Neuronal stem cell (in vitro differentiated cells): ENCODE results near the gene FAM98C.

Experiments used
- DNase-seq: peaks from one replicate; pipeline ENCODE4 v3.0.0-alpha.2; 2013; ENCODE audit warnings: low spot score
- H2AFZ ChIP-seq: one replicate; pipeline ENCODE4 v1.6.1; 2013; ENCODE audit warnings: mild to moderate bottlenecking, low read length, inconsistent platforms
- H2AK5ac ChIP-seq: 2 replicates; pipeline ENCODE4 v1.6.1; 2013; ENCODE audit warnings: low read depth, mild to moderate bottlenecking, inconsistent platforms, low read length, moderate library complexity, mixed read lengths
- H2BK120ac ChIP-seq: 2 replicates; pipeline ENCODE4 v1.6.1; 2013; ENCODE audit warnings: low read depth, mild to moderate bottlenecking, inconsistent platforms, low read length, moderate library complexity, mixed read lengths
- H2BK12ac ChIP-seq: one replicate; pipeline ENCODE4 v1.6.1; 2013; ENCODE audit warnings: low read length, inconsistent platforms
- H2BK15ac ChIP-seq: 2 replicates; pipeline ENCODE4 v1.6.1; 2013; ENCODE audit warnings: mild to moderate bottlenecking, low read length, inconsistent platforms, mixed read lengths
- H2BK5ac ChIP-seq: one replicate; pipeline ENCODE4 v1.6.1; 2013; ENCODE audit warnings: inconsistent platforms, mild to moderate bottlenecking, low read length, moderate library complexity
- H3K14ac ChIP-seq: one replicate; pipeline ENCODE4 v1.6.1; 2013; ENCODE audit warnings: low read length, inconsistent platforms
- H3K18ac ChIP-seq: 2 replicates; pipeline ENCODE4 v1.6.1; 2013; ENCODE audit warnings: low read length, inconsistent platforms
- H3K23ac ChIP-seq: 2 replicates; pipeline ENCODE4 v1.6.1; 2013; ENCODE audit warnings: low read depth, mild to moderate bottlenecking, mixed read lengths, low read length, inconsistent platforms; ENCODE audit not compliant: poor library complexity
- H3K27ac ChIP-seq: replicated peaks from 3 replicates; pipeline ENCODE4 v1.5.1; 2013; ENCODE audit warnings: low read length, inconsistent platforms
- H3K27me3 ChIP-seq, 3 experiments: 2 replicates each; pipeline ENCODE4 v1.6.1; 2013; ENCODE audit warnings: low read length in 3 of 3, mild to moderate bottlenecking in 2 of 3, inconsistent platforms in 1 of 3, low read depth in 1 of 3, mixed read lengths in 1 of 3, moderate library complexity in 1 of 3; ENCODE audit not compliant: control insufficient read depth in 3 of 3, insufficient read depth in 3 of 3
- H3K36me3 ChIP-seq, 2 donors: replicated peaks in 1 of 2; 2 replicates each; pipeline ENCODE4 v1.6.1; 2013; ENCODE audit warnings: low read length in 2 of 2; ENCODE audit not compliant: control insufficient read depth in 2 of 2, insufficient read depth in 2 of 2
- H3K4ac ChIP-seq: 2 replicates; pipeline ENCODE4 v1.6.1; 2013; ENCODE audit warnings: inconsistent platforms, mild to moderate bottlenecking, low read length, moderate library complexity
- H3K4me1 ChIP-seq, 2 donors: 1 replicate in 1 of 2; 2 replicates in 1 of 2; pipeline ENCODE4 v1.6.1; 2013; ENCODE audit warnings: low read length in 2 of 2, low read depth in 1 of 2; ENCODE audit not compliant: control insufficient read depth in 2 of 2, insufficient read depth in 1 of 2
- H3K4me2 ChIP-seq: one replicate; pipeline ENCODE4 v1.6.1; 2013; ENCODE audit warnings: mild to moderate bottlenecking, low read length, inconsistent platforms; ENCODE audit not compliant: insufficient read depth, poor library complexity, severe bottlenecking
- H3K4me3 ChIP-seq, 2 donors: 2 replicates each; pipeline ENCODE4 v1.5.1; 2013; ENCODE audit warnings: low read length in 2 of 2, mild to moderate bottlenecking in 2 of 2, inconsistent platforms in 1 of 2, moderate library complexity in 1 of 2
- H3K79me1 ChIP-seq: one replicate; pipeline ENCODE4 v1.6.1; 2013; ENCODE audit warnings: low read depth, mild to moderate bottlenecking, inconsistent platforms, low read length, moderate library complexity
- H3K9ac ChIP-seq: one replicate; pipeline ENCODE4 v1.6.1; 2013; ENCODE audit warnings: mild to moderate bottlenecking, low read depth, low read length, inconsistent platforms; ENCODE audit not compliant: poor library complexity
- H3K9me3 ChIP-seq, 2 donors: replicated peaks in 1 of 2; 2 replicates each; pipeline versions ENCODE3 to v1.6.1; 2013; ENCODE audit warnings: low read length in 2 of 2, mild to moderate bottlenecking in 2 of 2, inconsistent platforms in 1 of 2, low read depth in 1 of 2, mixed read lengths in 1 of 2, moderate library complexity in 1 of 2; ENCODE audit not compliant: control insufficient read depth in 2 of 2, insufficient read depth in 1 of 2
- H4K8ac ChIP-seq: one replicate; pipeline ENCODE4 v1.6.1; 2013; ENCODE audit warnings: low read depth, mild to moderate bottlenecking, inconsistent platforms, low read length, moderate library complexity
- H4K91ac ChIP-seq: one replicate; pipeline ENCODE4 v1.6.1; 2013; ENCODE audit warnings: low read length, low read depth, mild to moderate bottlenecking, inconsistent platforms; ENCODE audit not compliant: poor library complexity
- WGBS, 2 donors: extraction: QIAGEN DNeasy Blood & Tissue Kit; methylation state at CpG; one replicate each; pipeline ENCODE4 v1.1.7; 2013; ENCODE audit warnings: missing lambda C conversion rate in 2 of 2, mixed read lengths in 1 of 2; ENCODE audit not compliant: insufficient read length in 2 of 2, insufficient replicate concordance in 1 of 2; ENCODE audit errors: extremely low coverage in 2 of 2; 5-methylcytosine and 5-hydroxymethylcytosine counted together

FAM98C gene

GRCh38 chr19:38441657-38442348 is 38.9 kb downstream of the FAM98C start:
- Histone ChIP-seq H3K27ac (no peak overlapping the region), H3K23ac (peak overlapping the region; percentile 55), H3K36me3 (no peaks in the 10 kb centered on the region), H2BK15ac (peak overlapping the region; percentile 93), H2BK12ac (peak overlapping the region; percentile 46), H3K14ac (no peak overlapping the region), H2BK120ac (no peak overlapping the region), H2BK5ac (peak overlapping the region; percentile 39), H3K4me2 (no peak overlapping the region), H3K18ac (peak overlapping the region; percentile 83), H3K27me3 (peaks cover 0 to 3% (median 0%) of the 10 kb centered on the region in 3 experiments), H2AFZ (peak overlapping the region; percentile 43), H3K9me3 (no peaks in the 10 kb centered on the region), H3K79me1 (no peaks in the 10 kb centered on the region), H2AK5ac (no peak overlapping the region), H4K8ac (no peak overlapping the region), H3K4me1 (peaks cover 0 to 5% of the 10 kb centered on the region in 2 donors), H4K91ac (no peak overlapping the region), H3K4me3 (no peak overlapping the region), H3K9ac (no peak overlapping the region), H3K4ac (no peak overlapping the region)
- WGBS, 2 donors: no CpG with 5 or more reads among the region's 7 CpGs
- DNase-seq: no peak

DNA sequence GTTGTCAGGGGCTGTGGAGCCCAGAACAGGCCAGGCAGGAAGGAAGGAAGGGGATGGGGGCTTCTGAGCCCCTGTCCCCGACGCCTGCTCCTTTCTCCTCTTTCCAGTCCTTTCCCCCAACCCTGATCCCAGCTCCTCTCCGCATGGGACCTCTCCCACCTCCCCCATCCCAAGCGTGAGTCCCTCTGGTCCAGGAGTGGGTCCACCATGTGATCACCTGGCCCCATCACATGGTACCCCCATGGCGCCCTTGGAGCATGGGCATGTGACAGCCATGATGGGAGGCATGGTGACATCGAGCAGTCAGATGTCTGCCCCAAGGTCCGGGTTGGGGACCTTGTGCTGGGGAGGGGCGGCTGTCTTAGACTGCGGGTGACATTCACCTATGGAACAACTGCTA is 39.8 kb downstream of the FAM98C start:
- no peak overlapping the region for H3K4me3 ChIP-seq
- H2AFZ ChIP-seq: no peak overlapping the region
- H3K4me1 ChIP-seq: peaks cover 0 to 5% of the 10 kb centered on the region in 2 donors
- H4K8ac ChIP-seq: no peak overlapping the region
- no peaks in the 10 kb centered on the region for H3K79me1 ChIP-seq
- H3K14ac ChIP-seq: no peak overlapping the region
- H3K9ac ChIP-seq: no peak overlapping the region
- peak overlapping the region; percentile 20 for H3K18ac ChIP-seq
- H2BK15ac ChIP-seq: peak overlapping the region; percentile 93
- H3K27ac ChIP-seq: no peak overlapping the region
- H3K4ac ChIP-seq: no peak overlapping the region
- WGBS, 2 donors: no CpG with 5 or more reads among the region's 9 CpGs
- H4K91ac ChIP-seq: no peak overlapping the region
- H3K36me3 ChIP-seq: no peaks in the 10 kb centered on the region
- no peak for DNase-seq
- H3K27me3 ChIP-seq: peaks cover 0 to 3% (median 0%) of the 10 kb centered on the region in 3 experiments
- H2AK5ac ChIP-seq: peak overlapping the region; percentile 43
- no peak overlapping the region for H2BK120ac ChIP-seq
- H2BK12ac ChIP-seq: no peak overlapping the region
- no peak overlapping the region for H3K4me2 ChIP-seq
- no peak overlapping the region for H3K23ac ChIP-seq
- H3K9me3 ChIP-seq: no peaks in the 10 kb centered on the region
- no peak overlapping the region for H2BK5ac ChIP-seq

DNA sequence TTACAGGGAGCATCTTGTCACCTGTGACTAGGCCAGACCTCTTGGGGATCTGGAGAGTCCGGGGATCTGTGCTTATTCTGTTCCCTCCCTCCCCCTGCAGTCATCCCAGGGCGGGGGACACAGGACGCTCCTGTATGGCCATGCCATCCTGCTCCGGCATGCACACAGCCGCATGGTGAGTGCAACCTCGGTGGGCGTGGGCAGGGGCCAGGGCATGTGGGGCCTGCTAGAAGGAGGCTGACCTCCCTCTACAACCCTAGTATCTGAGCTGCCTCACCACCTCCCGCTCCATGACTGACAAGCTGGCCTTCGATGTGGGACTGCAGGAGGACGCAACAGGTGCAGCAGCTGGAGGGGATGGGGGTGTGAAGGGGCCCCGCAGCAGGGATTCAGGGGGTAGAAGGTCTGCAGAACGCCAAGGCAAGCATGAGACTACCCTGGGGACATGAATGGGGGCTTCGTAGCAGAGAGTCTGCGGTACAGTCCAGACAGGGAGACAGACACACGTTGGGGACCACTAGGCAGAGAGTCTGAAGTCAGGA is 40.6 kb downstream of the FAM98C start:
- Histone ChIP-seq H3K27ac (no peak overlapping the region), H2BK120ac (no peak overlapping the region), H3K27me3 (peaks cover 0 to 3% (median 0%) of the 10 kb centered on the region in 3 experiments), H2BK12ac (no peak overlapping the region), H3K9ac (peak overlapping the region; percentile 60), H2BK15ac (no peak overlapping the region), H3K79me1 (no peaks in the 10 kb centered on the region), H3K4ac (no peak overlapping the region), H3K23ac (no peak overlapping the region), H2AK5ac (no peak overlapping the region), H3K14ac (no peak overlapping the region), H3K36me3 (no peaks in the 10 kb centered on the region), H3K18ac (peak overlapping the region; percentile 71), H3K4me1 (peaks cover 0 to 5% of the 10 kb centered on the region in 2 donors), H2BK5ac (peak overlapping the region; percentile 53), H2AFZ (no peak overlapping the region), H4K91ac (no peak overlapping the region), H3K4me2 (no peak overlapping the region), H3K4me3 (no peak overlapping the region), H3K9me3 (no peaks in the 10 kb centered on the region), H4K8ac (no peak overlapping the region)
- no peak for DNase-seq
- no CpG with 5 or more reads among the region's 15 CpGs for WGBS, 2 donors

DNA sequence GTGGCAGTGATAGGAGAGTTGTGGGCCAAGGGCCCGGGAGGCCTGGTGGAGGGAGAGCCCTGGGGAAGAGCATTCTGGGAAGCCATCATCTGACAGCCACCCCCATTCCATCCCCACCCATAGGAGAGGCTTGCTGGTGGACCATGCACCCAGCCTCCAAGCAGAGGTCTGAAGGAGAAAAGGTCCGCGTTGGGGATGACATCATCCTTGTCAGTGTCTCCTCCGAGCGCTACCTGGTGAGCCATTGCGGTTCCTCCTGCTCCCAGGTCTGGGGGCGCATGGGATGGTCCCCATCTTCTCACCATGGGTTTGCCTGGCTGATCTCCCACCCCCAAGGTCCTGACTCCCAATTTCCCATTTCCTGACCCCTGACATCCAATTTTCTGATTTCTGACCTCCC is 41.1 kb downstream of the FAM98C start:
- H2AFZ ChIP-seq: no peak overlapping the region
- no peak overlapping the region for H3K4me2 ChIP-seq
- no peaks in the 10 kb centered on the region for H3K9me3 ChIP-seq
- H3K4ac ChIP-seq: no peak overlapping the region
- no peak for DNase-seq
- H4K8ac ChIP-seq: no peak overlapping the region
- H2BK15ac ChIP-seq: no peak overlapping the region
- no peaks in the 10 kb centered on the region for H3K79me1 ChIP-seq
- H3K14ac ChIP-seq: no peak overlapping the region
- H3K23ac ChIP-seq: no peak overlapping the region
- H2AK5ac ChIP-seq: no peak overlapping the region
- no peak overlapping the region for H3K27ac ChIP-seq
- peak overlapping the region; percentile 53 for H2BK5ac ChIP-seq
- no CpG with 5 or more reads among the region's 7 CpGs for WGBS, 2 donors
- no peak overlapping the region for H3K9ac ChIP-seq
- H3K18ac ChIP-seq: no peak overlapping the region
- H2BK12ac ChIP-seq: no peak overlapping the region
- no peaks in the 10 kb centered on the region for H3K36me3 ChIP-seq
- H3K4me3 ChIP-seq: no peak overlapping the region
- H4K91ac ChIP-seq: no peak overlapping the region
- peaks cover 0 to 3% (median 0%) of the 10 kb centered on the region in 3 experiments for H3K27me3 ChIP-seq
- no peak overlapping the region for H2BK120ac ChIP-seq
- H3K4me1 ChIP-seq: peaks cover 0 to 5% of the 10 kb centered on the region in 2 donors
